Neuron (in vitro differentiated cells): ENCODE data around the gene PIP5K1B.
"Not testable (repeated sequence)": the region's sequence is repeated elsewhere in the genome, so short reads cannot be mapped to it uniquely, and the experiment has no call there.

Experiments
- H2AFZ ChIP-seq: one replicate; pipeline ENCODE4 v1.6.1; 2013; ENCODE audit warnings: low read depth, mild to moderate bottlenecking, inconsistent platforms, low read length, moderate library complexity
- H3K27me3 ChIP-seq: one replicate; pipeline ENCODE4 v1.6.1; 2013; ENCODE audit warnings: low read length; ENCODE audit not compliant: insufficient read depth
- H3K36me3 ChIP-seq: one replicate; pipeline ENCODE4 v1.6.1; 2013; ENCODE audit warnings: low read length; ENCODE audit not compliant: insufficient read depth
- H3K4me1 ChIP-seq: one replicate; pipeline ENCODE4 v1.6.1; 2013; ENCODE audit warnings: low read length; ENCODE audit not compliant: insufficient read depth
- H3K4me3 ChIP-seq: 2 replicates; pipeline ENCODE4 v1.5.1; 2013; ENCODE audit warnings: mild to moderate bottlenecking, low read length, moderate library complexity
- H3K9me3 ChIP-seq: one replicate; pipeline ENCODE4 v1.6.1; 2013; ENCODE audit warnings: low read length

The PIP5K1B gene

GRCh38 chr9:69030851-69031645, 326.0 kb downstream of the PIP5K1B start:
- H2AFZ ChIP-seq = no peak overlapping the region
- no peak overlapping the region for H3K4me3 ChIP-seq
- H3K36me3 ChIP-seq = no peaks in the 10 kb centered on the region
- no peaks in the 10 kb centered on the region for H3K27me3 ChIP-seq
- no peaks in the 10 kb centered on the region for H3K4me1 ChIP-seq
- peaks cover 2% of the 10 kb centered on the region for H3K9me3 ChIP-seq

GRCh38 chr9:69034071-69034470, 329.0 kb downstream of the PIP5K1B start:
- Histone ChIP-seq H3K27me3 (no peaks in the 10 kb centered on the region), H3K36me3 (no peaks in the 10 kb centered on the region), H3K4me3 (no peak overlapping the region), H3K9me3 (peaks cover 2% of the 10 kb centered on the region), H3K4me1 (peaks cover 7% of the 10 kb centered on the region), H2AFZ (no peak overlapping the region)

DNA sequence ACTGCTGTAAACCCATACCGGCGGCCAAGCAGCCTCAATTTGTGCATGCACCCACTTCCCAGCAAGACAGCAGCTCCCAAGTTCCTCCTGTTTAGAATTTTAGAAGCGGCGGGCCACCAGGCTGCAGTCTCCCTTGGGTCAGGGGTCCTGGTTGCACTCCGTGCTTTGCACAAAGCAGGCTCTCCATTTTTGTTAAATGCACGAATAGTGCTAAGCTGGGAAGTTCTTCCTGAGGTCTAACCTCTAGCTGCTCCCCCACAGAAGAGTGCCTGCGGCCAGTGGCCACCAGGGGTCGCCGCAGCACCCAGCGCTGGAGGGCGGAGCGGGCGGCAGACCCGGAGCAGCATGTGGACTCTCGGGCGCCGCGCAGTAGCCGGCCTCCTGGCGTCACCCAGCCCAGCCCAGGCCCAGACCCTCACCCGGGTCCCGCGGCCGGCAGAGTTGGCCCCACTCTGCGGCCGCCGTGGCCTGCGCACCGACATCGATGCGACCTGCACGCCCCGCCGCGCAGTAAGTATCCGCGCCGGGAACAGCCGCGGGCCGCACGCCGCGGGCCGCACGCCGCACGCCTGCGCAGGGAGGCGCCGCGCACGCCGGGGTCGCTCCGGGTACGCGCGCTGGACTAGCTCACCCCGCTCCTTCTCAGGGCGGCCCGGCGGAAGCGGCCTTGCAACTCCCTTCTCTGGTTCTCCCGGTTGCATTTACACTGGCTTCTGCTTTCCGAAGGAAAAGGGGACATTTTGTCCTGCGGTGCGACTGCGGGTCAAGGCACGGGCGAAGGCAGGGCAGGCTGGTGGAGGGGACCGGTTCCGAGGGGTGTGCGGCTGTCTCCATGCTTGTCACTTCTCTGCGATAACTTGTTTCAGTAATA, 330.6 kb downstream of the PIP5K1B start, which contains the start of gene FXN:
FXN (plus strand) TSS at position 315 of the 871 bp plus-strand sequence; CDS start at position 346, 31 bp downstream.
- H3K27me3 ChIP-seq = no peaks in the 10 kb centered on the region
- H3K36me3 ChIP-seq = no peaks in the 10 kb centered on the region
- H3K4me1 ChIP-seq = peaks cover 7% of the 10 kb centered on the region
- no peaks in the 10 kb centered on the region for H3K9me3 ChIP-seq
- H3K4me3 ChIP-seq = peak within 1 kb of the TSS; percentile 75
- H2AFZ ChIP-seq = peak within 1 kb of the TSS; percentile 94

GRCh38 chr9:69036309-69036708, 331.3 kb downstream of the PIP5K1B start:
- no peaks in the 10 kb centered on the region for H3K9me3 ChIP-seq
- no peaks in the 10 kb centered on the region for H3K27me3 ChIP-seq
- H3K4me3 ChIP-seq = peak overlapping the region; percentile 75
- peaks cover 7% of the 10 kb centered on the region for H3K4me1 ChIP-seq
- H3K36me3 ChIP-seq = no peaks in the 10 kb centered on the region
- H2AFZ ChIP-seq = peak overlapping the region; percentile 94

DNA sequence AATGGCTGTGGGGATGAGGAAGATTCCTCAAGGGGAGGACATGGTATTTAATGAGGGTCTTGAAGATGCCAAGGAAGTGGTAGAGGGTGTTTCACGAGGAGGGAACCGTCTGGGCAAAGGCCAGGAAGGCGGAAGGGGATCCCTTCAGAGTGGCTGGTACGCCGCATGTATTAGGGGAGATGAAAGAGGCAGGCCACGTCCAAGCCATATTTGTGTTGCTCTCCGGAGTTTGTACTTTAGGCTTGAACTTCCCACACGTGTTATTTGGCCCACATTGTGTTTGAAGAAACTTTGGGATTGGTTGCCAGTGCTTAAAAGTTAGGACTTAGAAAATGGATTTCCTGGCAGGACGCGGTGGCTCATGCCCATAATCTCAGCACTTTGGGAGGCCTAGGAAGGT, 331.8 kb downstream of the PIP5K1B start:
- Histone ChIP-seq H3K27me3 (no peaks in the 10 kb centered on the region), H2AFZ (no peak overlapping the region), H3K4me1 (peaks cover 7% of the 10 kb centered on the region), H3K9me3 (no peaks in the 10 kb centered on the region), H3K4me3 (peak overlapping the region; percentile 75), H3K36me3 (no peaks in the 10 kb centered on the region)

- Histone ChIP-seq H2AFZ (no peak overlapping the region), H3K9me3 (no peaks in the 10 kb centered on the region), H3K4me1 (peaks cover 20% of the 10 kb centered on the region), H3K4me3 (no peak overlapping the region), H3K36me3 (no peaks in the 10 kb centered on the region), H3K27me3 (no peaks in the 10 kb centered on the region)
Observed at GRCh38 chr9:69040646-69041045, 335.6 kb downstream of the PIP5K1B start.

- Histone ChIP-seq H3K4me3 (no peak overlapping the region), H3K27me3 (no peaks in the 10 kb centered on the region), H3K9me3 (no peaks in the 10 kb centered on the region), H2AFZ (no peak overlapping the region), H3K36me3 (peaks cover 11% of the 10 kb centered on the region), H3K4me1 (peaks cover 15% of the 10 kb centered on the region)
Observed at GRCh38 chr9:69044240-69045219, 339.5 kb downstream of the PIP5K1B start.

GRCh38 chr9:69045821-69046220, 340.8 kb downstream of the PIP5K1B start:
- Histone ChIP-seq H3K9me3 (no peaks in the 10 kb centered on the region), H3K36me3 (peaks cover 13% of the 10 kb centered on the region), H3K4me1 (peaks cover 15% of the 10 kb centered on the region), H3K27me3 (no peaks in the 10 kb centered on the region), H3K4me3 (no peak overlapping the region), H2AFZ (no peak overlapping the region)

DNA sequence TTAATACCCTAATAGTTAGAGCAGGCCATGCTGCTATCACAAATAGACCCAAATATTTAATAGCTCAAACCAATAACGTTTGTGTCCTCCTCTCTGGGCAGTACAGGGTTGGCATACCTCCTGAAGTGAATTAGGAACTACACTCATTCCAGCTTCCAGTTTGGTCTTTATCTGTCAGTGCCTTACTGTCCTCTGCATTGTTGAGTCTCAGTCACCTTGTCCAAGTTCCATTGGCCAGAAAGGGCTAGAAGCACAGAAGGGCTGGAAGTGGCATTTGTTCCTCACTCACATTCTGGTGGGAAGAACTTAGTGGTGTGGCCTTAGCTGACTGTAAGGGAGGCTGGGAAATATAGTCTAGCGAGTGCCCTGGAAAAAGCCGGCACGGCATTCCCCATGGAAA, 341.7 kb downstream of the PIP5K1B start:
- peaks cover 13% of the 10 kb centered on the region for H3K36me3 ChIP-seq

DNA sequence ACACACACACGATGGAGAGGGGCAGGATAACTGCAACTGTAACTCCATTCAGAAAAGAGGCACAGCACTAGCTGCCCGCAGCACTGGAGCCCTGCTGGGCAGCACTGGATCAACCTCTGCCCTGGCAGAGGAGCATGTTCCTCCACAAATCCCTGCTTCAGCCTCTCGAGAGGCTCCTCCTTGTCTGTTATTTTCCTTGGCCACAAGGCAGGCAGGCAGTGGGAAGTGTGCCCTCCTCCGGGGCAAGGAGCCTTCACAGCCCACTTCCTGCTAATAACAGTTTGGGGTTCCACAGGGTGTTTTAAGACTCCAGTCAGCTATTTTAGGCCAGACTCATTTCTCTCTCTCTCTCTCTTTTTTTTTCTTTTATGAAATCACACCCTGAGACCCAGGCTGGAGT, 342.3 kb downstream of the PIP5K1B start:
- Histone ChIP-seq H3K4me1 (peaks cover 15% of the 10 kb centered on the region), H3K36me3 (peaks cover 13% of the 10 kb centered on the region), H2AFZ (no peak overlapping the region), H3K27me3 (no peaks in the 10 kb centered on the region), H3K4me3 (no peak overlapping the region), H3K9me3 (no peaks in the 10 kb centered on the region)

More for the DNA sequence above, 341.7 kb downstream of the PIP5K1B start:
- H3K9me3 ChIP-seq = no peaks in the 10 kb centered on the region
- peaks cover 15% of the 10 kb centered on the region for H3K4me1 ChIP-seq
- no peak overlapping the region for H2AFZ ChIP-seq
- no peaks in the 10 kb centered on the region for H3K27me3 ChIP-seq
- H3K4me3 ChIP-seq = no peak overlapping the region

DNA sequence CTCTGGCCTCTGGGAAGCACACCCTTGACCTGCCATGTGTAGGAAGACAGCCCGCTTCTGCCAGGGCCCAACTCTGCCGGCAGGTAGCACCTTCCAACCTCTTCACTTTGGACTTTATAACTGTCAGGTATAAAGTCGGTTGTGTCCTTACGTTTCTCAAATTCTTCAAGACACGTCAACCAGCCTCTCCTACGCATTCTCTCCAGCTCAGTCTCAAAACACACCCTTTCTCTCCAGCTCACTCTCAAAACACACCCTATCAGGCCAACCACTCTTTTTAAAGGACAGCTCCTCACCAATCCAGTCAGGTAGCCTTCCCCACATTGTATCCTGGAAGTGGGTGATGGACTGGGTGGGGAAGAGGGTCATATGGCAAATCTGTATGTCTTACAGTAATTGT, 344.1 kb downstream of the PIP5K1B start:
- H3K4me1 ChIP-seq = peaks cover 13% of the 10 kb centered on the region
- no peaks in the 10 kb centered on the region for H3K27me3 ChIP-seq
- H3K9me3 ChIP-seq = no peaks in the 10 kb centered on the region
- no peak overlapping the region for H3K4me3 ChIP-seq
- H2AFZ ChIP-seq = no peak overlapping the region
- peaks cover 13% of the 10 kb centered on the region for H3K36me3 ChIP-seq

- H2AFZ ChIP-seq, H3K4me3 ChIP-seq, H3K27me3 ChIP-seq, H3K4me1 ChIP-seq, H3K9me3 ChIP-seq: not testable (repeated sequence)
- peaks cover 16% of the 10 kb centered on the region for H3K36me3 ChIP-seq
Observed at GRCh38 chr9:69050936-69051335, 345.9 kb downstream of the PIP5K1B start.
